HG03103 (cell line): ENCODE results near the gene TAOK2.
"Not testable (repeated sequence)": the region's sequence is repeated elsewhere in the genome, so short reads cannot be mapped to it uniquely, and the experiment has no call there.

Source experiments
- ATAC-seq: cut with Tn5 transposase; IDR thresholded peaks from one replicate; pipeline ENCODE4 v1.9.1; 2021; ENCODE audit warnings: low read depth; ENCODE audit not compliant: unreplicated experiment

Gene TAOK2

GRCh38 chr16:30000735-30001631 is 27.3 kb downstream of the TAOK2 start:
- ATAC-seq, result no peak

- no peak for ATAC-seq
Observed at GRCh38 chr16:30002614-30003346, 29.1 kb downstream of the TAOK2 start.

- ATAC-seq, result no peak
Observed at GRCh38 chr16:30003670-30004423, 30.2 kb downstream of the TAOK2 start.

GRCh38 chr16:30004424-30004776 is 30.7 kb downstream of the TAOK2 start:
- ATAC-seq, result no peak

GRCh38 chr16:30004811-30005242 is 31.2 kb downstream of the TAOK2 start:
- no peak for ATAC-seq

GRCh38 chr16:30005341-30006094 is 31.9 kb downstream of the TAOK2 start:
- no peak for ATAC-seq

GRCh38 chr16:30006095-30006473 is 32.4 kb downstream of the TAOK2 start:
- no peak for ATAC-seq

- no peak for ATAC-seq
Observed at GRCh38 chr16:30006659-30007377, 33.1 kb downstream of the TAOK2 start.

- no peak for ATAC-seq
Observed at GRCh38 chr16:30007378-30007895, 33.8 kb downstream of the TAOK2 start.

- ATAC-seq, result no peak
Observed at GRCh38 chr16:30009085-30009862, 35.6 kb downstream of the TAOK2 start.

GRCh38 chr16:30009990-30010843 is 36.5 kb downstream of the TAOK2 start:
- no peak for ATAC-seq

- no peak for ATAC-seq
Observed at GRCh38 chr16:30010844-30011713, 37.4 kb downstream of the TAOK2 start, which contains the start of gene DOC2A. Gene DOC2A (minus strand): TSS chr16:30011027. CDS start chr16:30010222, 805 bp downstream.

- no peak for ATAC-seq
Observed at GRCh38 chr16:30011714-30012504, 38.2 kb downstream of the TAOK2 start.

GRCh38 chr16:30012598-30012997 is 38.9 kb downstream of the TAOK2 start:
- not testable (repeated sequence) for ATAC-seq

- not testable (repeated sequence) for ATAC-seq
Observed at GRCh38 chr16:30015450-30015849, 41.8 kb downstream of the TAOK2 start.
